Effector memory CD4-positive, alpha-beta T cell (primary cell): ENCODE measurements around the gene PPP2R3B.
"Not testable (repeated sequence)": the region's sequence is repeated elsewhere in the genome, so short reads cannot be mapped to it uniquely, and the experiment has no call there.

Experiments
- DNase-seq, 3 donors: peaks; one replicate each; pipeline ENCODE4 v3.0.0-alpha.2; 2020
- H3K27ac ChIP-seq: 2 replicates; pipeline ENCODE4 v1.7.0; 2013; ENCODE audit warnings: mild to moderate bottlenecking, low read length, moderate library complexity; ENCODE audit not compliant: insufficient read depth, poor library complexity, severe bottlenecking
- H3K27me3 ChIP-seq: replicated peaks from 2 replicates; pipeline ENCODE4 v1.7.0; 2013; ENCODE audit warnings: mild to moderate bottlenecking, low read length; ENCODE audit not compliant: insufficient read depth, control insufficient read depth, poor library complexity, severe bottlenecking
- H3K36me3 ChIP-seq: 2 replicates; pipeline ENCODE4 v1.7.0; 2013; ENCODE audit warnings: mild to moderate bottlenecking, low read length, moderate library complexity; ENCODE audit not compliant: control insufficient read depth, insufficient read depth
- H3K4me1 ChIP-seq: 2 replicates; pipeline ENCODE4 v1.7.0; 2013; ENCODE audit warnings: low read length, mild to moderate bottlenecking; ENCODE audit not compliant: control insufficient read depth, insufficient read depth, poor library complexity, severe bottlenecking
- H3K4me3 ChIP-seq: 2 replicates; pipeline ENCODE4 v1.7.0; 2013; ENCODE audit warnings: low read length, low read depth, mild to moderate bottlenecking; ENCODE audit not compliant: insufficient read depth, poor library complexity, severe bottlenecking
- H3K9me3 ChIP-seq: 2 replicates; pipeline ENCODE4 v1.7.0; 2013; ENCODE audit warnings: mild to moderate bottlenecking, low read length, moderate library complexity; ENCODE audit not compliant: control insufficient read depth
- total RNA-seq, 3 donors: gene quantifications; one replicate each; lab custom pipeline; 2026; lab: John Stamatoyannopoulos, UW

The PPP2R3B gene
- 10.4 to 22.3 (median 17.3) reads per million in 3 donors for total RNA-seq

- Histone ChIP-seq H3K4me1 (no peaks in the 10 kb centered on the region), H3K27me3 (no peaks in the 10 kb centered on the region), H3K9me3 (no peaks in the 10 kb centered on the region), H3K36me3 (no peaks in the 10 kb centered on the region), H3K4me3 (peak within 1 kb of the TSS; percentile 100), H3K27ac (peak within 1 kb of the TSS; percentile 100)
- peak; percentile 96 to 99 (median 99) for DNase-seq
Measured at GRCh38 chrX:386768-387575, at the start of gene PPP2R3B. TSS of gene PPP2R3B (minus strand) at chrX:386907. CDS start at chrX:386691, 216 bp downstream.

- DNase-seq: no peak
- H3K36me3 ChIP-seq: no peaks in the 10 kb centered on the region
- H3K4me3 ChIP-seq: no peak overlapping the region
- no peak overlapping the region for H3K27ac ChIP-seq
- H3K4me1 ChIP-seq: no peaks in the 10 kb centered on the region
- H3K27me3 ChIP-seq: no peaks in the 10 kb centered on the region
- H3K9me3 ChIP-seq: no peaks in the 10 kb centered on the region
Measured at GRCh38 chrX:435536-436122, 48.9 kb upstream of the PPP2R3B start.

GRCh38 chrX:434946-435345 is 48.2 kb upstream of the PPP2R3B start:
- no peak for DNase-seq
- Histone ChIP-seq H3K9me3 (no peaks in the 10 kb centered on the region), H3K36me3 (no peaks in the 10 kb centered on the region), H3K4me1 (no peaks in the 10 kb centered on the region), H3K27me3 (no peaks in the 10 kb centered on the region), H3K4me3 (no peak overlapping the region), H3K27ac (no peak overlapping the region)

- Histone ChIP-seq H3K4me3 (no peak overlapping the region), H3K36me3 (no peaks in the 10 kb centered on the region), H3K27me3 (no peaks in the 10 kb centered on the region), H3K4me1 (no peaks in the 10 kb centered on the region), H3K27ac (no peak overlapping the region), H3K9me3 (no peaks in the 10 kb centered on the region)
- no peak for DNase-seq
Measured at GRCh38 chrX:433771-434170, 47.1 kb upstream of the PPP2R3B start.

- not testable (repeated sequence) for H3K9me3 ChIP-seq, H3K27me3 ChIP-seq, DNase-seq, H3K36me3 ChIP-seq, H3K4me1 ChIP-seq, H3K27ac ChIP-seq, H3K4me3 ChIP-seq
Measured at GRCh38 chrX:432666-433065, 46.0 kb upstream of the PPP2R3B start.

GRCh38 chrX:431492-432111 is 44.9 kb upstream of the PPP2R3B start:
- H3K4me1 ChIP-seq: no peaks in the 10 kb centered on the region
- no peak for DNase-seq
- no peaks in the 10 kb centered on the region for H3K36me3 ChIP-seq
- H3K27ac ChIP-seq: no peak overlapping the region
- no peak overlapping the region for H3K4me3 ChIP-seq
- no peaks in the 10 kb centered on the region for H3K27me3 ChIP-seq
- H3K9me3 ChIP-seq: no peaks in the 10 kb centered on the region

- DNase-seq: no peak
- no peaks in the 10 kb centered on the region for H3K9me3 ChIP-seq
- H3K36me3 ChIP-seq: no peaks in the 10 kb centered on the region
- no peaks in the 10 kb centered on the region for H3K27me3 ChIP-seq
- no peak overlapping the region for H3K4me3 ChIP-seq
- H3K4me1 ChIP-seq: no peaks in the 10 kb centered on the region
- no peak overlapping the region for H3K27ac ChIP-seq
Measured at GRCh38 chrX:431056-431455, 44.3 kb upstream of the PPP2R3B start.

- no peaks in the 10 kb centered on the region for H3K27me3 ChIP-seq
- H3K4me1 ChIP-seq: no peaks in the 10 kb centered on the region
- no peak for DNase-seq
- H3K9me3 ChIP-seq: no peaks in the 10 kb centered on the region
- H3K36me3 ChIP-seq: no peaks in the 10 kb centered on the region
- H3K4me3 ChIP-seq: no peak overlapping the region
- no peak overlapping the region for H3K27ac ChIP-seq
Measured at GRCh38 chrX:429266-429825, 42.6 kb upstream of the PPP2R3B start.

- Histone ChIP-seq H3K27me3 (no peaks in the 10 kb centered on the region), H3K9me3 (no peaks in the 10 kb centered on the region), H3K4me3 (no peak overlapping the region), H3K4me1 (no peaks in the 10 kb centered on the region), H3K27ac (no peak overlapping the region), H3K36me3 (no peaks in the 10 kb centered on the region)
- DNase-seq: no peak
Measured at GRCh38 chrX:427812-428725, 41.4 kb upstream of the PPP2R3B start.
